ENCODE results near the gene SETD7.

The SETD7 gene

GRCh38 chr4:139514382-139515059, 41.5 kb downstream of the SETD7 start:
- no peak for TF ChIP-seq CTCF (IDR thresholded peaks at IDR 0.05; ENCODE audit: control extremely low read depth, extremely low read depth, low read depth, missing control alignments)
- CTCF ChIA-PET, result interaction anchor here (1.3 to 2.1 kb wide), 2 partner anchors 16 to 17 kb away, joined by 3 to 11 read pairs; no protein-coding TSS in a partner anchor
- POLR2A ChIA-PET, result no interaction called here
- DNase-seq (ENCODE audit: extremely low spot score), result no peak

GRCh38 chr4:139511320-139511719, 44.7 kb downstream of the SETD7 start:
- ChIA-PET POLR2A (no interaction called here), CTCF (interaction anchor here (1.2 to 2.4 kb wide), 4 partner anchors 9 to 20 kb away, joined by 3 to 7 read pairs (median 4); no protein-coding TSS in a partner anchor)
- TF ChIP-seq CTCF (IDR thresholded peaks at IDR 0.05; ENCODE audit: control extremely low read depth, extremely low read depth, low read depth, missing control alignments), result no peak
- no peak for DNase-seq (ENCODE audit: extremely low spot score)

- no peak for DNase-seq (ENCODE audit: extremely low spot score)
- ChIA-PET CTCF (interaction anchor here (0.8 to 1.7 kb wide), 9 partner anchors 10 to 485 kb away, joined by 3 to 8 read pairs (median 4); no protein-coding TSS in a partner anchor), POLR2A (no interaction called here)
- peak; percentile 29 for TF ChIP-seq CTCF (IDR thresholded peaks at IDR 0.05; ENCODE audit: control extremely low read depth, extremely low read depth, low read depth, missing control alignments)
These were observed 46.1 kb downstream of the SETD7 start for GRCh38 chr4:139509727-139510410.

- ChIA-PET CTCF (interaction anchor here (1.0 to 1.7 kb wide), 6 partner anchors 10 to 484 kb away, joined by 3 to 7 read pairs (median 4); no protein-coding TSS in a partner anchor), POLR2A (no interaction called here)
- no peak for TF ChIP-seq CTCF (IDR thresholded peaks at IDR 0.05; ENCODE audit: control extremely low read depth, extremely low read depth, low read depth, missing control alignments)
- DNase-seq (ENCODE audit: extremely low spot score), result no peak
These were observed 47.3 kb downstream of the SETD7 start for GRCh38 chr4:139508581-139509237.

GRCh38 chr4:139506774-139507173, 49.2 kb downstream of the SETD7 start:
- DNase-seq (ENCODE audit: extremely low spot score), result no peak
- ChIA-PET POLR2A (no interaction called here), CTCF (interaction anchor here (6.0 kb wide), 1 partner anchor 24 kb away, joined by 27 read pairs; no protein-coding TSS in a partner anchor)
- TF ChIP-seq CTCF (IDR thresholded peaks at IDR 0.05; ENCODE audit: control extremely low read depth, extremely low read depth, low read depth, missing control alignments), result no peak

- TF ChIP-seq CTCF (IDR thresholded peaks at IDR 0.05; ENCODE audit: control extremely low read depth, extremely low read depth, low read depth, missing control alignments), result no peak
- ChIA-PET POLR2A (no interaction called here), CTCF (interaction anchor here (0.7 to 6.0 kb wide), 5 partner anchors 10 to 27 kb away, joined by 3 to 27 read pairs (median 4); no protein-coding TSS in a partner anchor)
- no peak for DNase-seq (ENCODE audit: extremely low spot score)
These were observed 52.3 kb downstream of the SETD7 start for GRCh38 chr4:139503622-139504166.
